H1 (cell line): ENCODE measurements around the gene FKRP. TPM values are rescaled to one million over a fixed set of nuclear protein-coding genes. Genes with fewer than 3 reads are reported as not detected.

Experiments
- CTCF ChIA-PET: fragments of 300-600 bp; sonication (Branson Sonifier 250); formaldehyde crosslinking; loops from one replicate; lab custom pipeline; 2021; ENCODE audit not compliant: partially characterized antibody; lab: Charles Lee
- POLR2A ChIA-PET: fragments of 300-600 bp; sonication (Branson Sonifier 250); formaldehyde crosslinking; loops from one replicate; lab custom pipeline; 2021; ENCODE audit warnings: inconsistent platforms; ENCODE audit not compliant: partially characterized antibody; lab: Charles Lee
- DNase-seq, 2 experiments: peaks; one replicate each; pipeline versions ENCODE4 v3.0.0 to v3.0.0-alpha.2; 2010 to 2022; ENCODE audit warnings: low spot score in 2 of 2, low read depth in 1 of 2, mixed read lengths in 1 of 2
- FAIRE-seq: peaks from 2 replicates; lab custom pipeline; 2011; peaks lifted over from hg19 to GRCh38; lab: Jason Lieb, UNC
- H2AFZ ChIP-seq: 2 replicates; pipeline ENCODE4 v1.8.1; 2012; ENCODE audit warnings: low read length, inconsistent platforms
- H2AK5ac ChIP-seq: 2 replicates; pipeline ENCODE4 v1.6.1; 2013; ENCODE audit warnings: low read depth, low read length
- H2BK120ac ChIP-seq: replicated peaks from 2 replicates; pipeline ENCODE3; 2013; ENCODE audit warnings: low read depth, low read length, inconsistent platforms
- H2BK12ac ChIP-seq: 2 replicates; pipeline ENCODE4 v1.6.1; 2013; ENCODE audit warnings: low read depth, low read length
- H2BK15ac ChIP-seq: 2 replicates; pipeline ENCODE4 v1.6.1; 2013; ENCODE audit warnings: low read length
- H2BK20ac ChIP-seq: 2 replicates; pipeline ENCODE4 v1.6.1; 2013; ENCODE audit warnings: low read length
- H2BK5ac ChIP-seq: 2 replicates; pipeline ENCODE4 v1.6.1; 2013; ENCODE audit warnings: low read depth, low read length
- H3K14ac ChIP-seq: 2 replicates; pipeline ENCODE4 v1.6.1; 2013; ENCODE audit warnings: inconsistent platforms; ENCODE audit not compliant: insufficient read length
- H3K18ac ChIP-seq: 2 replicates; pipeline ENCODE4 v1.6.1; 2013; ENCODE audit warnings: low read length; ENCODE audit errors: extremely low read depth
- H3K23ac ChIP-seq: 2 replicates; pipeline ENCODE4 v1.6.1; 2013; ENCODE audit warnings: inconsistent platforms; ENCODE audit not compliant: insufficient read length
- H3K23me2 ChIP-seq: 2 replicates; pipeline ENCODE4 v1.6.1; 2013; ENCODE audit warnings: low read depth, low read length
- H3K27ac ChIP-seq: 2 replicates; pipeline ENCODE4 v1.6.1; 2011; ENCODE audit warnings: low read depth, low read length, inconsistent platforms
- H3K27me3 ChIP-seq, 4 experiments: replicated peaks in 1 of 4; 1 replicate in 1 of 4; 2 replicates in 3 of 4; pipeline versions ENCODE4 v1.6.1 to v1.8.1; 2011 to 2013; ENCODE audit warnings: low read length in 3 of 4, mild to moderate bottlenecking in 3 of 4, inconsistent platforms in 2 of 4, mixed read lengths in 2 of 4, moderate library complexity in 1 of 4; ENCODE audit not compliant: control insufficient read depth in 3 of 4, insufficient read depth in 3 of 4; ENCODE audit errors: extremely low read depth in 1 of 4
- H3K36me3 ChIP-seq, 4 experiments: 2 replicates each; pipeline versions ENCODE4 v1.6.1 to v1.8.1; 2011 to 2013; ENCODE audit warnings: mild to moderate bottlenecking in 4 of 4, low read length in 3 of 4, moderate library complexity in 2 of 4, control low read depth in 1 of 4, inconsistent platforms in 1 of 4; ENCODE audit not compliant: insufficient read depth in 4 of 4, control insufficient read depth in 2 of 4
- H3K4ac ChIP-seq: replicated peaks from 2 replicates; pipeline ENCODE3; 2013; ENCODE audit warnings: low read length, low read depth, mixed read lengths, inconsistent platforms; ENCODE audit not compliant: insufficient read length
- H3K4me1 ChIP-seq, 4 experiments: replicated peaks in 1 of 4; 1 replicate in 1 of 4; 2 replicates in 3 of 4; pipeline versions ENCODE4 v1.6.1 to v1.8.1; 2011 to 2013; ENCODE audit warnings: low read length in 3 of 4, inconsistent platforms in 2 of 4, mixed read lengths in 1 of 4; ENCODE audit not compliant: insufficient read depth in 4 of 4, control insufficient read depth in 3 of 4
- H3K4me2 ChIP-seq, 2 experiments: 2 replicates each; pipeline versions ENCODE4 v1.6.1 to v1.8.1; 2011 to 2013; ENCODE audit warnings: low read depth in 2 of 2, low read length in 2 of 2, control low read depth in 1 of 2, inconsistent platforms in 1 of 2, mild to moderate bottlenecking in 1 of 2; ENCODE audit not compliant: insufficient read depth in 1 of 2
- H3K4me3 ChIP-seq, 4 experiments: fragments of 200-600, 300-600 bp in 1 of 4; sonication (generic), shearing (Covaris generic), sonication (Bioruptor Twin) in 1 of 4; 2 replicates each; pipeline versions ENCODE4 v1.5.1 to v1.8.1; 2011 to 2016; ENCODE audit warnings: low read length in 4 of 4, low read depth in 3 of 4, control low read depth in 2 of 4, inconsistent platforms in 2 of 4, mild to moderate bottlenecking in 2 of 4, mixed read lengths in 1 of 4, moderate library complexity in 1 of 4; ENCODE audit not compliant: insufficient read depth in 2 of 4; ENCODE audit errors: extremely low read depth in 1 of 4
- H3K56ac ChIP-seq: replicated peaks from 2 replicates; pipeline ENCODE3; 2013; ENCODE audit warnings: low read depth, mild to moderate bottlenecking, mixed read lengths, low read length, inconsistent platforms; ENCODE audit not compliant: insufficient read length
- H3K79me1 ChIP-seq: 2 replicates; pipeline ENCODE4 v1.6.1; 2013; ENCODE audit warnings: low read depth, low read length, control low read depth
- H3K79me2 ChIP-seq, 2 experiments: 2 replicates each; pipeline versions ENCODE4 v1.6.1 to v1.8.1; 2012 to 2013; ENCODE audit warnings: low read length in 2 of 2, mild to moderate bottlenecking in 2 of 2, inconsistent platforms in 1 of 2; ENCODE audit not compliant: insufficient read depth in 2 of 2, control insufficient read depth in 1 of 2
- H3K9ac ChIP-seq, 4 experiments: replicated peaks in 1 of 4; 1 replicate in 1 of 4; 2 replicates in 3 of 4; pipeline versions ENCODE4 v1.6.1 to v1.8.1; 2011 to 2013; ENCODE audit warnings: low read depth in 3 of 4, low read length in 3 of 4, control low read depth in 2 of 4, mild to moderate bottlenecking in 2 of 4, moderate library complexity in 2 of 4, inconsistent platforms in 1 of 4; ENCODE audit errors: extremely low read depth in 1 of 4
- H3K9me3 ChIP-seq, 2 experiments: 2 replicates each; pipeline versions ENCODE4 v1.6.1 to v1.8.1; 2012 to 2013; ENCODE audit warnings: mild to moderate bottlenecking in 2 of 2, moderate library complexity in 2 of 2, control low read depth in 1 of 2, inconsistent platforms in 1 of 2, low read depth in 1 of 2, low read length in 1 of 2, mixed read lengths in 1 of 2; ENCODE audit not compliant: insufficient read depth in 2 of 2
- H4K20me1 ChIP-seq, 2 experiments: replicated peaks in 1 of 2; 2 replicates each; pipeline versions ENCODE3 to v1.8.1; 2011 to 2013; ENCODE audit warnings: inconsistent platforms in 2 of 2, low read length in 2 of 2, mild to moderate bottlenecking in 1 of 2; ENCODE audit not compliant: insufficient read depth in 2 of 2, control insufficient read depth in 1 of 2
- H4K5ac ChIP-seq: 2 replicates; pipeline ENCODE4 v1.6.1; 2013; ENCODE audit warnings: low read length, low read depth, mixed read lengths, inconsistent platforms; ENCODE audit not compliant: insufficient read length
- H4K8ac ChIP-seq: 2 replicates; pipeline ENCODE4 v1.8.0; 2013; ENCODE audit warnings: mild to moderate bottlenecking, moderate library complexity, low read length, inconsistent platforms; ENCODE audit not compliant: insufficient read depth; ENCODE audit errors: extremely low read depth
- H4K91ac ChIP-seq: replicated peaks from 2 replicates; pipeline ENCODE3; 2013; ENCODE audit warnings: low read length, mixed read lengths, inconsistent platforms; ENCODE audit not compliant: insufficient read length
- BCL11A ChIP-seq, 2 experiments: IDR thresholded peaks; one replicate each; pipeline ENCODE4 v1.6.1; 2011; ENCODE audit warnings: low read depth in 2 of 2, low read length in 2 of 2, mild to moderate bottlenecking in 2 of 2
- CHD2 ChIP-seq: IDR thresholded peaks from 2 replicates; pipeline ENCODE4 v1.6.1; 2012; ENCODE audit warnings: low read length, improper control_type of control experiment
- NANOG ChIP-seq: IDR thresholded peaks from 2 replicates; pipeline ENCODE4 v1.6.1; 2011; ENCODE audit warnings: low read length, low read depth, mild to moderate bottlenecking, inconsistent platforms; ENCODE audit not compliant: insufficient read depth, poor library complexity, severe bottlenecking
- SP4 ChIP-seq: IDR thresholded peaks from 2 replicates; pipeline ENCODE4 v1.6.1; 2012; ENCODE audit warnings: low read length, inconsistent platforms
- SUZ12 ChIP-seq: fragments of 200-600 bp; sonication (generic); IDR thresholded peaks from 2 replicates; pipeline ENCODE4 v1.6.1; 2012; ENCODE audit warnings: mild to moderate bottlenecking, inconsistent platforms, low read length, moderate library complexity, mixed read lengths
- ZNF274 ChIP-seq: IDR thresholded peaks from 2 replicates; pipeline ENCODE4 v1.7.0; 2012; ENCODE audit warnings: low read length, borderline replicate concordance; ENCODE audit errors: extremely low read depth
- WGBS, 2 experiments: shearing (Covaris generic) in 1 of 2; methylation state at CpG; one replicate each; pipeline versions ENCODE4 v1.1.6 to v1.1.7; 2013 to 2015; ENCODE audit warnings: low lambda C conversion rate in 2 of 2, mixed read lengths in 2 of 2, inconsistent platforms in 1 of 2, low coverage in 1 of 2, missing lambda C conversion rate in 1 of 2; ENCODE audit not compliant: insufficient replicate concordance in 2 of 2, insufficient coverage in 1 of 2, insufficient read length in 1 of 2; ENCODE audit errors: extremely low coverage in 1 of 2, missing lambda C conversion rate in 1 of 2; 5-methylcytosine and 5-hydroxymethylcytosine counted together
- polyA plus RNA-seq, 7 experiments: library from polyadenylated mRNA; depleted of rRNA in 3 of 7; stranded (reverse) in 5 of 7; unstranded in 2 of 7; fragments of >200 nt in 5 of 7; fragments of 200-250 nt in 2 of 7; gene quantifications; 1 replicate in 5 of 7; 2 replicates in 1 of 7; 4 replicates in 1 of 7; pipeline versions ENCODE4 v1.2.1 to v1.2.3, GENCODE V29; 2011 to 2013; ENCODE audit warnings: missing spikeins in 2 of 7, mixed read lengths in 2 of 7
- total RNA-seq: library from RNA; stranded (reverse); fragmentation: NEBNext Ultra II Directional; extraction: Animal tissue kit (Norgen Biotek cat#: 25700); gene quantifications from 2 replicates; pipeline ENCODE4 v1.2.1, GENCODE V29; 2021
- TF ChIP-seq, protein P1 (sequence below): IDR thresholded peaks from 2 replicates; pipeline ENCODE4 v1.6.1; 2012; ENCODE audit warnings: inconsistent platforms
- TF ChIP-seq, protein P2 (sequence below): IDR thresholded peaks from 2 replicates; pipeline ENCODE4 v1.6.1; 2011; ENCODE audit warnings: low read depth, mild to moderate bottlenecking, low read length; ENCODE audit not compliant: insufficient read depth

The FKRP gene
- total and polyA plus RNA-seq, 2 of the 8 experiments (the other 6 are each of a cell fraction or from before 2014, with no cell fraction given): 17.1 to 24.4 TPM

DNA sequence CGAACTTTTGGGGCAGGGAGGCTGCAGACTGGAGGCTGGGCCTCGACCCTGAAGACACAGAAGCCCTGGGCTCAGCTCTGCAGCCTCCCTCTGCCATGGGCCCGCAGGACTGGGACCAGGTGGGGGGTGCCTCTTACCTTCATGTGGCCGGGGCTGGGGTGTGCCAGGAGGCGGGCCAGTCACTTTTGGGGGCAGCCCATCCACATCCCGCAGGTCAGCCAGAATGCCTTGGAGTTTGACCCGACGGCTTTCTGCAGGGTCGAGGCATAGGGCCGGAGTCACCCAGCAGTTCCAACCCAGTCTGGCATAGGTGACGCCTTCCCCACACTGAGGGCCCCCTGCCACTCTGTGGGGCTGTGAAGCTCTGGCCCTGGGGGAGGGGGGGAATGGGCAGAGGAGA, 18.1 kb upstream of the FKRP start:
- Histone ChIP-seq H2BK12ac (no peak overlapping the region), H2AFZ (no peak overlapping the region), H4K91ac (no peak overlapping the region), H3K27me3 (no peaks in the 10 kb centered on the region), H3K4me3 (no peak overlapping the region), H3K36me3 (peaks cover 37 to 75% (median 62%) of the 10 kb centered on the region in 4 experiments), H3K79me2 (peaks cover 0 to 14% of the 10 kb centered on the region in 2 experiments; a peak in 1 of 4 replicates), H4K20me1 (peaks cover 25 to 53% of the 10 kb centered on the region in 2 experiments), H3K23ac (no peak overlapping the region), H3K9ac (no peak overlapping the region), H4K8ac (peak overlapping the region; percentile 73), H4K5ac (no peak overlapping the region), H2BK120ac (no peak overlapping the region), H2AK5ac (no peak overlapping the region), H3K9me3 (no peaks in the 10 kb centered on the region), H3K23me2 (no peaks in the 10 kb centered on the region), H2BK5ac (no peak overlapping the region; the same call in 1 of the 2 replicates), H3K4me2 (no peak overlapping the region), H3K4ac (no peak overlapping the region), H3K56ac (no peak overlapping the region), H3K79me1 (peaks cover 8% of the 10 kb centered on the region), H3K14ac (no peak overlapping the region), H3K18ac (no peak overlapping the region), H2BK20ac (no peak overlapping the region), H3K27ac (no peak overlapping the region), H2BK15ac (no peak overlapping the region), H3K4me1 (peaks cover 0 to 3% (median 0%) of the 10 kb centered on the region in 4 experiments; a peak in 4 of 7 replicates)
- TF ChIP-seq, protein P1, sequence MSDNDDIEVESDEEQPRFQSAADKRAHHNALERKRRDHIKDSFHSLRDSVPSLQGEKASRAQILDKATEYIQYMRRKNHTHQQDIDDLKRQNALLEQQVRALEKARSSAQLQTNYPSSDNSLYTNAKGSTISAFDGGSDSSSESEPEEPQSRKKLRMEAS: no peak
- TF ChIP-seq BCL11A (IDR thresholded peaks at IDR 0.05; ENCODE audit: low read depth in 2 of 2, low read length in 2 of 2) (no peak), ZNF274 (no peak), CHD2 (no peak), NANOG (no peak), SP4 (no peak), SUZ12 (no peak)
- TF ChIP-seq, protein P2, sequence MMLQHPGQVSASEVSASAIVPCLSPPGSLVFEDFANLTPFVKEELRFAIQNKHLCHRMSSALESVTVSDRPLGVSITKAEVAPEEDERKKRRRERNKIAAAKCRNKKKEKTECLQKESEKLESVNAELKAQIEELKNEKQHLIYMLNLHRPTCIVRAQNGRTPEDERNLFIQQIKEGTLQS: no peak
- DNase-seq (no peak), FAIRE-seq (no peak)
- 94% methylated on average over 11 of the region's 11 CpGs; no CpG with 5 or more reads in 1 of the 2 experiments for WGBS, 2 experiments
- ChIA-PET CTCF (interaction anchor here (0.9 to 15.8 kb wide), 18 partner anchors 9 to 113 kb away, joined by 3 to 188 read pairs (median 4); no protein-coding TSS in a partner anchor), POLR2A (interaction anchor here (1.4 to 4.2 kb wide), 5 partner anchors 9 to 23 kb away, joined by 3 to 26 read pairs (median 6); partner anchors contain the start of gene PRKD2)
